ENCODE data around the gene FER1L5. TPM values are rescaled to one million over a fixed set of nuclear protein-coding genes. Genes with fewer than 3 reads are reported as not detected.

Gene FER1L5
- total RNA-seq, 2 donors from 2014 or later, result 0.08 TPM; not detected in 1

DNA sequence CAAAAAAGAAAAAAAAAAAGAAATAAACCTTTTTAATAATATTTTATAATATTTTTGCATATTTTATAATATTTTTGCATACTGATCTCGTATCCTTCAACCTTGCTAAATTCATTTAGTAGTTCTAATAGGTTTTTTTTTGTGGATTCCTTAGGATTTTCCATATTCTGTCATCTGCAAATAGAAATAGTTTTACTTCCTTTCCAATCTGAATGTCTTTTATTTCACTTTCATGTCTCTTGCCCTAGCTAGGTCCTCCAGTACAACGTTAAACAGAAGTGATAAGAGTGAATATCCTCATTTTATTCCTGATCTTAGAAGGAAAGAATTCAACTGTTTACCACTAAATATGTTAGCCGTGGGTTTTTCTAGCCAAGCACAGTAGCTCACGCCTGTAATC is 83.6 kb downstream of the FER1L5 start:
- intact Hi-C loops (cut with DNase I, micrococcal nuclease), result no loop called here
- no peak for ATAC-seq
- DNase-seq, result no peak

- intact Hi-C loops (cut with DNase I, micrococcal nuclease), result no loop called here
- ATAC-seq, result no peak
- DNase-seq, result no peak
These were observed 84.9 kb downstream of the FER1L5 start for GRCh38 chr2:96727431-96727830.

DNA sequence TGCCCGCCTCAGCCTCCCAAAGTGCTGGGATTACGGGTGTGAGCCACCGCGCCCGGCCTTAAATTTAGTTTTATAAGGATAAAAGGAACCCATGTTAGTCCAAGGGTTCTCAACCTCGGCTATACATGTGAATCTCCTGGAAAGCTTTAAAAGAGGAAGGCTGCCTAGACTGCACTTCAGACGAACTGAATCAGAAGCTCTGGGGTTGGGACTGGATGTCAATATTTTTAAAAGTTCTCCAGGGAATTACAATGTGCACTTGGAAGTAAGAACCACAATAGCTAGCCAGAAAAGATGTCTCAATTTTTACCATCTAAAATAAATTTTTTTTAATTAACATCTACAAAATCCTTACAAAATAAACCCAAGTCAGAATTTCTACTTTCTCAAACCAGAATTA is 87.2 kb downstream of the FER1L5 start:
- DNase-seq (no peak), ATAC-seq (no peak)
- intact Hi-C loops (cut with DNase I, micrococcal nuclease), result no loop called here

DNA sequence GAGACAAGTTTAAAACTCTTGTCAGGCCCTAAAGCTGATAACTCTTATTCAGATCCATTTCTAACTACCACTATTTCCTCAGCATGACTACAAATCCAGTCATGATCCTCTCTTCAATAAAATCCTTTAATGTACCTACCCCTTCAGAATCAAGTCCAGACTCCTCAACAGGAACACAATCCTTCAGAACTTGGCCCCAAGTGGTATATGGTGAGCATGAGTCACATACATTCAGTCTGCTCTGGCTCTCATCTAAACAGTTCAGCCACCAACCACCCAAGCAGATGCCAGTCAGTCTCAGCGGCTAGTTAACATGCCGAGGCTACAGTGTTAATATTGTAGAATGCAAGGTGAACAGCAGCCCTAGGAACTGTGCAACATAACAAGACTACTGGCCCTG is 87.6 kb downstream of the FER1L5 start:
- no peak for DNase-seq
- ATAC-seq, result no peak
- intact Hi-C loops (cut with DNase I, micrococcal nuclease), result no loop called here

- DNase-seq (no peak), ATAC-seq (no peak)
- intact Hi-C loops (cut with DNase I, micrococcal nuclease), result no loop called here
These were observed 91.4 kb downstream of the FER1L5 start for GRCh38 chr2:96733931-96734330.

DNA sequence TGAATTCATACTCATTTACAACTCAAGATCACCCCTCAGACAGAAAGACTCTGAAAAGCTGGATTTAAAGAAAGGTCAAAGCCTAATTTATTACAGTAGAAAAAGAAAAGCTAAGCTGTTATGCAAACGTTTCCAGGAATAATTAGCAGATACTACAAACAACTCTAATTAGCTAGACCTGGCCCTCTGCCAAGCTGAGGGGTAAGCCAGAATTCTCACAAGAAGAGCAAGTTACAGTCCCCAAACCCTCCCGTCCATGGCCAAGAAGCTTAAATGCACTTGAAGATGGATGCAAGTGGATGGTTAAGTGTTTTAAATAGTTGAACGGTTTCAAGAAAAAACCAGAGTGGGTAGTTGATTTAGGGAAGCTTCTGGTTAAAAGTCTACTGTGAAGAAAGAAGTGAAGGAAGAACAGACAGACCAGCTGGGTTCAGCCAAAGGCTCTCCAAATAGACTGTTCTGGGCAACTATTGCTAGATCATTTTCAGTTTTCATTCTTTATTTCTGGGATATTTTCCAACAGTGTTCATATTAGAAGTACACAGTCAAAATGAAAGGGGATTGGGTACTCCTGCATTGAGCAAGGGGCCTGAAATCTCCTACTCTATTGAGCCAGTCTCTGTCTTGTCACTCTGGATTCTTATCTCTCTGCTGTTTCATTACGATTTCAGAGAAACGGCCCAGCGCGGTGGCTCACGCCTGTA is 92.5 kb downstream of the FER1L5 start:
- ATAC-seq (no peak), DNase-seq (no peak)

DNA sequence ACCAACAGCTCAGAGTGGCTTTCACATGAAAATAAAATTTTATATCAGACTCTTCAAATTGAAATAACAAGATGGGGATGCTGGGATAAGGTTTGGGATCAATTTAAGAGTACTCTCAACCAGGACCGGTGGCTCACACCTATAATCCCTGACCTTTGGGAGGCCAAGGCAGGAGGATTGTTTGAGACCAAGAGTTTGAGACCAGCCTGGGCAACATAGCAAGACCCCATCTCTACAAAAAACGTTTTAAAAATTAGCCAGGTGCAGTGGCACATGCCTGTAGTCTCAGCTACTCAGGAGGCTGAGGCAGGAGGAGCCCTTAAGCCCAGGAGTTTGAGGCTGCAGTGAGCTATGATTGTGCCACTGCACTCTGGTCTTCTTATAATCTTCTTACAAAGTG is 94.7 kb downstream of the FER1L5 start:
- DNase-seq, result no peak
- intact Hi-C loops (cut with DNase I, micrococcal nuclease), result no loop called here
- ATAC-seq, result no peak

More for the DNA sequence above, 92.5 kb downstream of the FER1L5 start:
- intact Hi-C loops (cut with DNase I, micrococcal nuclease), result no loop called here

DNA sequence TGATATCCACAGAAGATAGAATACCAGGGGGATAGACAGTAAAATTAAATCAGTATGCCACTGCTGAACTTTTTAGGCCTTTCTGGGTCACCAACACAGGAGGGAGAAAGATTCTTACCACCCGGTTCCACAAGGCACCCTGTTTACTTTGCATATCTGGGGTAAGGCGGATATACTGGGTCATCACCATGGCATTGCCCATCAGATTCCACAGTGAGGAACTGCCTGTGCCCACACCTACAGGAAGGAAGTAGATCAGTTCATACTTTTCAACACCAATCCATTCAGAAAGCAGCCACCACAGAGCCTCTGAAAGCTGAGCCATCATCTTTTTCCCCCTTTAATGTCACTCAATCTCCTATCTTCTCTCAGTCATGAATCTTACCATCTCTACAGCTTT is 95.3 kb downstream of the FER1L5 start:
- DNase-seq (no peak), ATAC-seq (no peak)
- intact Hi-C loops (cut with DNase I, micrococcal nuclease), result no loop called here

DNA sequence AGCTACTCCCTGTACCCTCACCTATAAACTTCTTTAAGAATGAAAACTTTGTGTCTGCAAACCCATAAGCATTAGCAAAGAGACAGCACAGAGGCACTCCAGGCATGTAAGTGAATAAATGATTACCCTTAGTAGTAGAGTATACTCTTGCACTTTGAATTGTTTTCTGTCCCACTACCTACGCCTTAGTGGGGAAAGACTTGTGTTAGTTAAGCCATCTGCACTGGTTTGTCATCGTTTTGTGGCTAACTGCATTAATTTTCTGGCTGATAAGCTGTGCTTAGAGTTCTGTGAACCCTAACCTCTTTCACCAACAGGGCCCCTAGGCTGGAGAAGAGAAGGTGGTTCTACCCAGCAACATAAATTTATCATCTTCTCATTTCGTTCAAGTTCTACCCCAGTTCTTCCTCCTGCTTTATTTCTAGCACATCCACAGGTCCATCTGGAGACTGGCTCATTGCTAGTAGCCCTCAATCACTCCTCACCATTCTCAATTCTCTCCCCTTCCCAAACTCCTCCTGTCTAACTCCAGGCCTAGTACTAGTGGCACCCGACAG is 96.6 kb downstream of the FER1L5 start:
- intact Hi-C loops (cut with DNase I, micrococcal nuclease), result no loop called here
- peak; percentile 18 for ATAC-seq

GRCh38 chr2:96739633-96740428 is 97.3 kb downstream of the FER1L5 start, which contains the start of gene LMAN2L:
Gene LMAN2L (minus strand): TSS chr2:96740064. CDS start chr2:96740040, 24 bp downstream.
- intact Hi-C loops (cut with DNase I, micrococcal nuclease), result no loop called here
- peak; percentile 99 for ATAC-seq
- DNase-seq, result peak; percentile 98 to 99

More for the DNA sequence above, 96.6 kb downstream of the FER1L5 start:
- DNase-seq, result no peak

DNA sequence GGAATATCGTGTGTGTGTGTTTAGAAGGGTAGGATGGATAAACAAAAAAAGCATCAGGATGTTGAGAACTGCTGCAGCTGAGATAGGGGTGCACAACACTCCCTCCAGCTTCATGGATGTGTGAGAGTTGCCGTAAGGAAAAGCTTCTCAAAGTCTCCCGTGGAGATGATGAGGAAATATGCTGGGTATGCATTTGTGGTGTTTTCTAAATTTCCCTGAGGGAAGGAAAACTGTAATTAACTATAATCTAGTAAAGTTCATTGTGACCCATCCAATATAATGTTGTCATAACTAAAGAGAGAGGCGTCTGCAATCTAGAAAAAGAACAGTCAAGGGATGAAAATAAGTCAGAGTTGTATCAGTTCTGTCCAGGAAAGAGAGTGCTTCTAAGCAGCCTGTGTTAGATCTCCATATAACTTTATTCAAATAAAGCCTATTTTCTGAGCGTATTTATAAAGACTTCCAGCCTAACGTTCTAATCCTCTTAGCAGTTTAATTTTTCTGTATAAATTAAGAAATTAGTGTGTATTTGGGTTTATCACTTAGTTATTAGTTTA is 104.6 kb downstream of the FER1L5 start:
- DNase-seq (no peak), ATAC-seq (no peak)
- intact Hi-C loops (cut with DNase I, micrococcal nuclease), result no loop called here

DNA sequence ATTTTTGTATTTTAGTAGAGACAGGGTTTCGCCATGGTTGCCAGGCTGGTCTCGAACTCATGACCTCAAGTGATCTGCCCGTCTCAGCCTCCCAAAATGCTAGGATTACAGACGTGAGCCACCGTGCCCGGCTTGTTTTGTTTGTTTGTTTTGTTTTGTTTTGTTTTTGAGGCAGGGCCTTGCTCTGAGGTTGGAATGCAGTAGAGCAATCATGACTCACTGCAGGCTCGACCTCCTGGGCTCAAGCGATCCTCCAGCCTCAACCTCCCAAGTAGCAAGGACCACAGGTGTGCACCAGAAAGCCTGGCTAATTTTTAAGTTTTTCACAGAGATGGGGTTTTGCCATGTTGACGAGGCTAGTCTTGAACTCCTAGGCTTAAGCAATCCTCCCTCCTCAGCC is 109.2 kb downstream of the FER1L5 start:
- intact Hi-C loops (cut with DNase I, micrococcal nuclease), result no loop called here
- ATAC-seq (no peak), DNase-seq (no peak)

DNA sequence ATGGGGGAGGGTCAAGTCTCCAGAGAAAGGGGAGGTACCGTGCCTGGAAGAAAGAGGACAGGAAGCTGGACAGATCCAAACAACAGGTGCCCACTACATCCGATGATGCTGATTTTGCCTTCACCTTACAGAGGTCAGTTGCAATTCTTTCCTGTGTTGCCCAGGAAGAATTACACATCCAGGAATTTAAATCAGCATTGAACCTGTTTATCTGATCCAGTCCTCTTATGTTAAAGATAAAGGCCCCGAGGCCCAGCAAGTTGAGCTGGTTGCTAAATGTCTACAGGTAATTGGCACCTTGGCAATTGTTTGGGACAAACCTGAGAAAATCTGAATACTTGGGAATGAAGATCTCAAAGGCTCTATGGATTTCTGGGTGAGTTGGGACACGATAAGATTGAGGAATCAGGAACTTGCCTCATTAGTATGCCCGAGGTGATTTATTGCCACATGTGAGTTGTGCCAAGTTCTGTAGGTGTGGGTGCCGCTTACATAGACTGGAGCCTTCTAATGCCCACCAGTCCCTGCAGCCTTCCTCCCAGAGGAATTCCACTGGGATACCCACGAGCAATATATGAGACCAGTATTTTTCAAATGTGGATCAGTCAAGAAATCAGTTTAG is 111.2 kb downstream of the FER1L5 start:
- DNase-seq (no peak), ATAC-seq (peak; percentile 61)
- intact Hi-C loops (cut with DNase I, micrococcal nuclease), result no loop called here

DNA sequence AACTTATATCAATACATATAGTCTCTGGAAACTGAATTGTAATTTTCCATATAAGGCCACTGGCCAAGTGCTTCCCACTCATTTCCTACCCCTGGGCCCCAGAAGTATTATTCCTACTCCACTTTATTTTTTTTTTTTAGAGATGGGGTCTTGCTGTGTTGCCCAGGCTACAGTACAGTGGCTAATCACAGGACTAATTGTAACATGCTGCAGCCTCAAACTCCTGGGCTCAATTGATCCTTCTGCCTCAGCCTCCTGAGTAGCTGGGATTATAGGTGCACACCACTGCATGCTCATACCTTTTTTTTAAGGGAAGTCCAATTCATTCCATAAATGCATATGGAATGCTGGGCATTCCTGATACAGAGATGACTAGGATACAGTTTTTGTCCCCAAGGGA is 111.8 kb downstream of the FER1L5 start:
- intact Hi-C loops (cut with DNase I, micrococcal nuclease), result no loop called here
- no peak for ATAC-seq

More for the DNA sequence above, 111.8 kb downstream of the FER1L5 start:
- no peak for DNase-seq

Other genes starting within 250 kb of the FER1L5 start
- gene NEURL3, start 137.4 kb upstream of the FER1L5 start, total RNA-seq, result 1 to 10 TPM in 1 of 2 donors, under 1 TPM in 1; 0.58 to 3.3 TPM
- 10 to 100 TPM in 1 of 2 donors, 1 to 10 TPM in 1; 5.6 to 13.7 TPM for gene ARID5A, start 106.0 kb upstream of the FER1L5 start, total RNA-seq
- 10 to 100 TPM; 39.3 to 40.7 TPM for gene KANSL3, start 4.5 kb upstream of the FER1L5 start, total RNA-seq
- gene LMAN2L, start 97.3 kb downstream of the FER1L5 start, total RNA-seq, result 10 to 100 TPM; 14.6 to 16.3 TPM
- 100 to 1,000 TPM in 1 of 2 donors, 10 to 100 TPM in 1; 98.5 to 142 TPM for gene CNNM4, start 118.1 kb downstream of the FER1L5 start, total RNA-seq
- gene CNNM3, start 173.5 kb downstream of the FER1L5 start, total RNA-seq, result 10 to 100 TPM; 25.4 to 25.8 TPM
- 1 to 10 TPM; 3.7 to 4.3 TPM for gene ANKRD23, start 201.3 kb downstream of the FER1L5 start, total RNA-seq
- 10 to 100 TPM in 1 of 2 donors, 1 to 10 TPM in 1; 9.5 to 11.7 TPM for gene ANKRD39, start 215.3 kb downstream of the FER1L5 start, total RNA-seq
- gene SEMA4C, start 227.3 kb downstream of the FER1L5 start, total RNA-seq, result 10 to 100 TPM; 13.2 to 17.5 TPM

Measured in left colon (tissue), 2 donors.